ENCODE data around the gene PWP2.
"Not testable (repeated sequence)": the region's sequence is repeated elsewhere in the genome, so short reads cannot be mapped to it uniquely, and the experiment has no call there.

The PWP2 gene

DNA sequence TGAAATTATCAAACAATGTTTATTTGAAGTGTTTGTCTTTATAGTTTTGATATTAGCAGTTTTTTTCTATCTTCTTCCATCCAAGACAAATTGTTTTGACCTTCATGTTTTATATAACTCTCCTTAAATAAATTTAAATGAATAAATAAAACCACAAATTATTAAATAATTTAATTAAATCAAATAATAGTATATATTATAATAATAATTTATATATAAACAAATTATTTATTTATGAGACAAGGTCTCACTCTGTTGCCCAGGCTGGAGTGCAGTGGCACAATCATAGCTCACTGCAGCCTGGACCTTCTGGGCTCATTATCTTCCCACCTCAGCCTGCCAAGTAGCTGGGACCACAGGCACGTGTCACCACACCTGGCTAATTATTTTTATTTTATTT is 12.4 kb upstream of the PWP2 start:
- H3K4me1 ChIP-seq (ENCODE audit: low read length) = no peaks in the 10 kb centered on the region
- H3K9me3 ChIP-seq (ENCODE audit: insufficient read depth, low read length) = no peaks in the 10 kb centered on the region
- no peak overlapping the region for H3K4me3 ChIP-seq (ENCODE audit: low read length)
- no peaks in the 10 kb centered on the region for H3K79me2 ChIP-seq (ENCODE audit: low read length)
- no peaks in the 10 kb centered on the region for H3K27me3 ChIP-seq (ENCODE audit: low read depth, low read length)
- H3K27ac ChIP-seq (ENCODE audit: low read length) = no peak overlapping the region
- H3K4me2 ChIP-seq (ENCODE audit: low read length) = no peak overlapping the region
- H3K9ac ChIP-seq (ENCODE audit: low read length) = no peak overlapping the region
- peaks cover 17% of the 10 kb centered on the region for H3K36me3 ChIP-seq (replicated peaks; ENCODE audit: low read depth, low read length)
- no peak for TF ChIP-seq EZH2phosphoT487 (IDR thresholded peaks at IDR 0.05; ENCODE audit: low read depth)
- TF ChIP-seq, protein P1, sequence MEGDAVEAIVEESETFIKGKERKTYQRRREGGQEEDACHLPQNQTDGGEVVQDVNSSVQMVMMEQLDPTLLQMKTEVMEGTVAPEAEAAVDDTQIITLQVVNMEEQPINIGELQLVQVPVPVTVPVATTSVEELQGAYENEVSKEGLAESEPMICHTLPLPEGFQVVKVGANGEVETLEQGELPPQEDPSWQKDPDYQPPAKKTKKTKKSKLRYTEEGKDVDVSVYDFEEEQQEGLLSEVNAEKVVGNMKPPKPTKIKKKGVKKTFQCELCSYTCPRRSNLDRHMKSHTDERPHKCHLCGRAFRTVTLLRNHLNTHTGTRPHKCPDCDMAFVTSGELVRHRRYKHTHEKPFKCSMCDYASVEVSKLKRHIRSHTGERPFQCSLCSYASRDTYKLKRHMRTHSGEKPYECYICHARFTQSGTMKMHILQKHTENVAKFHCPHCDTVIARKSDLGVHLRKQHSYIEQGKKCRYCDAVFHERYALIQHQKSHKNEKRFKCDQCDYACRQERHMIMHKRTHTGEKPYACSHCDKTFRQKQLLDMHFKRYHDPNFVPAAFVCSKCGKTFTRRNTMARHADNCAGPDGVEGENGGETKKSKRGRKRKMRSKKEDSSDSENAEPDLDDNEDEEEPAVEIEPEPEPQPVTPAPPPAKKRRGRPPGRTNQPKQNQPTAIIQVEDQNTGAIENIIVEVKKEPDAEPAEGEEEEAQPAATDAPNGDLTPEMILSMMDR (IDR thresholded peaks at IDR 0.05; ENCODE audit: low read depth, low read length) = no peak
- no peaks in the 10 kb centered on the region for H4K20me1 ChIP-seq (ENCODE audit: insufficient read depth, low read length)
- H2AFZ ChIP-seq (ENCODE audit: low read depth, low read length) = no peak overlapping the region

DNA sequence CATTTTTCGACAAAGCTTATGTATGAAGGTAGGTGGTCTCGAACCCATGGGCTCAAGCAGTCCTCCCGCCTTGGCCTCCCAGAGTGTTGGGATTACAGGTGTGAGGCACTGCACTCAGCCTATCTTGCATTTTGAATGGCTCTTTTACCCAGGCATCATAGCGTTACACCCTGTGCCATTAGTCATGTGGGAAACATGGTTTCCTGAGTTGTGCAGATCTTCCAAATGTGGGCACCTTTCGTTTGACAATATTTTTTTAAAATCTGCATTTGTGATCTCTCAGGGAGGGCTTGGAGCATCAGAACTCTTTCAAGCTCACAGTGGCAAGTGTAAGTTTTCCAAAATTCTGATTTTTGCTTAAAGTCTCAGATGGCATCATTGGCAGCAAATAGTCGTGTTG is 8.7 kb upstream of the PWP2 start:
- H2AFZ ChIP-seq (ENCODE audit: low read depth, low read length); H3K4me2 ChIP-seq (ENCODE audit: low read length); H3K79me2 ChIP-seq (ENCODE audit: low read length); H3K27ac ChIP-seq (ENCODE audit: low read length); H3K27me3 ChIP-seq (ENCODE audit: low read depth, low read length); H3K4me3 ChIP-seq (ENCODE audit: low read length); H4K20me1 ChIP-seq (ENCODE audit: insufficient read depth, low read length); H3K36me3 ChIP-seq (replicated peaks; ENCODE audit: low read depth, low read length); H3K9ac ChIP-seq (ENCODE audit: low read length); H3K9me3 ChIP-seq (ENCODE audit: insufficient read depth, low read length); H3K4me1 ChIP-seq (ENCODE audit: low read length): not testable (repeated sequence)

GRCh38 chr21:44098964-44099363 is 8.2 kb upstream of the PWP2 start:
- H3K36me3 ChIP-seq (replicated peaks; ENCODE audit: low read depth, low read length); H3K27ac ChIP-seq (ENCODE audit: low read length); H3K4me2 ChIP-seq (ENCODE audit: low read length); H4K20me1 ChIP-seq (ENCODE audit: insufficient read depth, low read length); H3K27me3 ChIP-seq (ENCODE audit: low read depth, low read length); H3K9me3 ChIP-seq (ENCODE audit: insufficient read depth, low read length); H3K79me2 ChIP-seq (ENCODE audit: low read length); H3K4me1 ChIP-seq (ENCODE audit: low read length); H2AFZ ChIP-seq (ENCODE audit: low read depth, low read length); H3K9ac ChIP-seq (ENCODE audit: low read length); H3K4me3 ChIP-seq (ENCODE audit: low read length): not testable (repeated sequence)

- not testable (repeated sequence) for H3K9ac ChIP-seq (ENCODE audit: low read length); H3K79me2 ChIP-seq (ENCODE audit: low read length); H3K36me3 ChIP-seq (replicated peaks; ENCODE audit: low read depth, low read length); H3K9me3 ChIP-seq (ENCODE audit: insufficient read depth, low read length); H3K27me3 ChIP-seq (ENCODE audit: low read depth, low read length); H4K20me1 ChIP-seq (ENCODE audit: insufficient read depth, low read length); H2AFZ ChIP-seq (ENCODE audit: low read depth, low read length); H3K4me3 ChIP-seq (ENCODE audit: low read length); H3K4me1 ChIP-seq (ENCODE audit: low read length); H3K4me2 ChIP-seq (ENCODE audit: low read length); H3K27ac ChIP-seq (ENCODE audit: low read length)
These were observed 390 bp downstream of the PWP2 start for GRCh38 chr21:44107589-44107988.

GRCh38 chr21:44113702-44114371 is 6.6 kb downstream of the PWP2 start:
- H2AFZ ChIP-seq (ENCODE audit: low read depth, low read length); H3K27me3 ChIP-seq (ENCODE audit: low read depth, low read length); H3K9me3 ChIP-seq (ENCODE audit: insufficient read depth, low read length); H3K4me2 ChIP-seq (ENCODE audit: low read length); H3K4me3 ChIP-seq (ENCODE audit: low read length); H4K20me1 ChIP-seq (ENCODE audit: insufficient read depth, low read length); H3K9ac ChIP-seq (ENCODE audit: low read length); H3K36me3 ChIP-seq (replicated peaks; ENCODE audit: low read depth, low read length); H3K27ac ChIP-seq (ENCODE audit: low read length); H3K4me1 ChIP-seq (ENCODE audit: low read length); H3K79me2 ChIP-seq (ENCODE audit: low read length): not testable (repeated sequence)

DNA sequence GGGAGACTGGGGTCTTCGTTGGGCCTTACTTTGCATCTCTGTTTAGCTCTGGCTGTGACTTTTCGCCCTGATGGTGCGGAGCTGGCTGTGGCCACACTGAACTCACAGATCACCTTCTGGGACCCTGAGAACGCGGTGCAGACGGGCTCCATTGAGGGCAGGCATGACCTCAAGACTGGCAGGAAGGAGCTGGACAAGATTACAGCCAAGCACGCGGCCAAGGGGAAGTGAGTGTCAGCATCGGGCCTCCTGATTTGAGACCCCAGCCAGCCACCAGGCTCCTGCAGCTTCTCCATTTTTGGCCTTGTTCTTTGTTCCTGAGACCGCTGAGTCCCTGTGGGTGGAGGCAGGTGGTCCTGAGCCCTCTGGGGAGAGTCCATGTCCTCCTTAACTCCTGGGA is 14.9 kb downstream of the PWP2 start:
- not testable (repeated sequence) for H3K4me2 ChIP-seq (ENCODE audit: low read length); H4K20me1 ChIP-seq (ENCODE audit: insufficient read depth, low read length)

DNA sequence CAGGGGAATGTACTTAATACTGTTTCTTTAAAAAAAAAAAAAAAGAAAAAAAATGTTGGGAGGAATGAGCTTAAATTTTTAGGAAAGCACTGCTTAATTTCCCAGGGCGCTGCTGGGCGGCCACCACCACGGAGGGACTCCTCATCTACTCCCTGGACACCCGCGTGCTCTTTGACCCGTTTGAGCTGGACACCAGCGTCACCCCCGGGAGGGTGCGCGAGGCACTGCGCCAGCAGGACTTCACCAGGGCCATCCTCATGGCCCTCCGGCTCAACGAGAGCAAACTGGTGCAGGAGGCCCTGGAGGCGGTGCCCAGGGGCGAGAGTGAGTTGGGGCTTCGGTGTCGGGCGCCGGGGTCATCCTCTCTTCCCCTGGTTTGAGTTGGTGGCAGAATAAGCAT is 20.6 kb downstream of the PWP2 start:
- H3K9me3 ChIP-seq (ENCODE audit: insufficient read depth, low read length); H3K36me3 ChIP-seq (replicated peaks; ENCODE audit: low read depth, low read length); H3K4me1 ChIP-seq (ENCODE audit: low read length); H3K4me2 ChIP-seq (ENCODE audit: low read length); H3K9ac ChIP-seq (ENCODE audit: low read length); H3K27me3 ChIP-seq (ENCODE audit: low read depth, low read length); H4K20me1 ChIP-seq (ENCODE audit: insufficient read depth, low read length); H3K27ac ChIP-seq (ENCODE audit: low read length); H3K4me3 ChIP-seq (ENCODE audit: low read length); H3K79me2 ChIP-seq (ENCODE audit: low read length); H2AFZ ChIP-seq (ENCODE audit: low read depth, low read length): not testable (repeated sequence)

More for the DNA sequence above, 14.9 kb downstream of the PWP2 start:
- H3K27ac ChIP-seq (ENCODE audit: low read length); H3K27me3 ChIP-seq (ENCODE audit: low read depth, low read length); H3K4me1 ChIP-seq (ENCODE audit: low read length); H3K36me3 ChIP-seq (replicated peaks; ENCODE audit: low read depth, low read length); H3K9ac ChIP-seq (ENCODE audit: low read length); H3K79me2 ChIP-seq (ENCODE audit: low read length); H3K9me3 ChIP-seq (ENCODE audit: insufficient read depth, low read length); H3K4me3 ChIP-seq (ENCODE audit: low read length); H2AFZ ChIP-seq (ENCODE audit: low read depth, low read length): not testable (repeated sequence)

DNA sequence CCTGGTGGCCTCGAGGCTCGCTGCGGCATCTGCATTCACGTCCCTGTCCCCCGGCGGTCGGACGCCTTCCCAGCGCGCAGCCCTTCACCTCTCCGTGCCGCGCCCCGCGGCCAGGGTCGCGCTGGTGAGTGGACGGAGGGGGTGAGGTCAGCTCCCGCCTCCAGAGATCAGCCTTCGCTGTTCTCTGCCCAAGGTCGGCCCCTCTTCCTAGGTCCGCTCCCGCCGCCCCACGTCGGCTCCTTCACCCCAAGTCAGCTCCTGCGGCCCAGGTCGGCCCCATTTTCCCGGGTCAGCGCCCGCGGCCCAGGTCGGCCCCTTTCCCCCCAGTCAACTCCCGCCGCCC is 26.5 kb downstream of the PWP2 start:
- H3K27me3 ChIP-seq (ENCODE audit: low read depth, low read length); H3K4me3 ChIP-seq (ENCODE audit: low read length); H3K4me2 ChIP-seq (ENCODE audit: low read length); H3K36me3 ChIP-seq (replicated peaks; ENCODE audit: low read depth, low read length); H3K9me3 ChIP-seq (ENCODE audit: insufficient read depth, low read length); H4K20me1 ChIP-seq (ENCODE audit: insufficient read depth, low read length); H3K27ac ChIP-seq (ENCODE audit: low read length); H2AFZ ChIP-seq (ENCODE audit: low read depth, low read length); H3K9ac ChIP-seq (ENCODE audit: low read length); H3K4me1 ChIP-seq (ENCODE audit: low read length); H3K79me2 ChIP-seq (ENCODE audit: low read length): not testable (repeated sequence)

DNA sequence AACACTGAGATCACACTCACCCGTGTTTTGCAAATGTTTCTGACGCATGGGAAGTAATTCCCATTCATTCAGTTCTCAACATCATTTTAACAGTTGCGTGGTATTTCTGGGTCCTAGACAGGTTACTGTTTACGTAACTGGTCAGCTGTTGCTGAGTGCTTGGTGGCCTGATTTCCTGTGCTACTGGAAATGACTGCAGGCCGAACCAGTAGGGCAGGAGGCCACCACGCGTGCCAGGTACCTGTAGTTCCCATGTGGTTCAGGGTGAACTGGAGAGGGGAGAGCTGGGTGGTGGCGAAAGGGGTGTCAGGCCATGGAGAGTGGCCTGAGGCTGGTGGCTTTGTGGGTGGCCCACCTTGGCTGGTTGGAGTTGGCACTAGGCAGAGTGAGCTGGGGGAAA is 27.5 kb downstream of the PWP2 start:
- H3K27ac ChIP-seq (ENCODE audit: low read length); H2AFZ ChIP-seq (ENCODE audit: low read depth, low read length); H3K79me2 ChIP-seq (ENCODE audit: low read length); H3K9ac ChIP-seq (ENCODE audit: low read length); H3K4me1 ChIP-seq (ENCODE audit: low read length); H3K4me3 ChIP-seq (ENCODE audit: low read length); H3K27me3 ChIP-seq (ENCODE audit: low read depth, low read length); H3K36me3 ChIP-seq (replicated peaks; ENCODE audit: low read depth, low read length); H4K20me1 ChIP-seq (ENCODE audit: insufficient read depth, low read length); H3K9me3 ChIP-seq (ENCODE audit: insufficient read depth, low read length); H3K4me2 ChIP-seq (ENCODE audit: low read length): not testable (repeated sequence)
